ENCODE results near the gene ITGB1BP1. TPM values are rescaled to one million over a fixed set of nuclear protein-coding genes. Genes with fewer than 3 reads are reported as not detected.

The ITGB1BP1 gene
- total RNA-seq, 1 experiment from 2014 or later, result 95.1 TPM

- H3K4me3 ChIP-seq, result no peak overlapping the region
- H3K9me3 ChIP-seq, result no peaks in the 10 kb centered on the region
- no peak for DNase-seq
- peaks cover 45% of the 10 kb centered on the region for H3K36me3 ChIP-seq
- no peaks in the 10 kb centered on the region for H3K27me3 ChIP-seq
These were observed 49.9 kb downstream of the ITGB1BP1 start for GRCh38 chr2:9373476-9373875.

DNA sequence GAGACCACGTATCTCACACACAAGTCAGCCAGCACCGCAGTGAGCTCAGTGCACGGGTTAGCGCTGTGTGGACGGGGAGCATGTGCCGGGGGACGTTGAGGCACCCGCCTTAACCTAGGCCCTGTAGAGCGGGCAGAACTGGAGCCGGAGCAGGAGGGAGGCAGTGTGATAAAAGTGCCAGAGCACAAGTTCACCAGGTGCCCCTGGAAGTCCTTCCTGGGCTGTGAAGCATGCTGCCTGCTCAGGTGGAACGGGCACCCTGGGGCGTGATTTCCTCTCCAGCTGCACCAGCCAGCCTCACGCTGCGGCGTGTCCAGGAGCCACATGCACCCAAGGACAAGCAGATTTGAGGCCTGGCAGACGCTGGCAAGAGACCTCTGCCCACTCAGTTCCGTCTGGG is 50.3 kb downstream of the ITGB1BP1 start:
- H3K4me3 ChIP-seq, result no peak overlapping the region
- no peaks in the 10 kb centered on the region for H3K27me3 ChIP-seq
- no peaks in the 10 kb centered on the region for H3K9me3 ChIP-seq
- no peak for DNase-seq
- peaks cover 45% of the 10 kb centered on the region for H3K36me3 ChIP-seq

GRCh38 chr2:9370746-9371145 is 52.6 kb downstream of the ITGB1BP1 start:
- Histone ChIP-seq H3K4me3 (no peak overlapping the region), H3K36me3 (peaks cover 55% of the 10 kb centered on the region), H3K27me3 (no peaks in the 10 kb centered on the region), H3K9me3 (no peaks in the 10 kb centered on the region)
- no peak for DNase-seq

DNA sequence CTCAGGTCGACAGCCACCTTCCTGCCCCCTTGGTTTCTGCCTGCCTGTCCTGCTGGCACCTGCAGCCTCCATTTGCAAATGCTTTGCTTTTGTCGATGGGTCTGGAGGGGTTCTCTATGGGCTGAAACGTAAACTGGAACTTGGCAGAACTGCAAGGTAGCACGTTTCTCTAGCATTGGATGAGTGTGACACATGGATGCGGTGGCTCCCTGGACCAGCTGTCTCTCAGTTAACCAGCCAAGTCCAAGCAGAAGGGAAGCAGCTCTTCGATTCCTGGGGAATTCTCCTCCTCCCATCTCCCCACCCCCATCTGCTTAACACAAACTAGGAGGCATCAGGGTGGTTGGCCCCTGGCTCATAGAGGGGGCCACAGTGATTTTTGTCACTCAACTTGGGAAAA is 57.3 kb downstream of the ITGB1BP1 start:
- DNase-seq, result no peak
- peaks cover 65% of the 10 kb centered on the region for H3K36me3 ChIP-seq
- H3K4me3 ChIP-seq, result no peak overlapping the region
- H3K27me3 ChIP-seq, result no peaks in the 10 kb centered on the region
- no peaks in the 10 kb centered on the region for H3K9me3 ChIP-seq

GRCh38 chr2:9365498-9366019 is 57.8 kb downstream of the ITGB1BP1 start:
- peaks cover 70% of the 10 kb centered on the region for H3K36me3 ChIP-seq

DNA sequence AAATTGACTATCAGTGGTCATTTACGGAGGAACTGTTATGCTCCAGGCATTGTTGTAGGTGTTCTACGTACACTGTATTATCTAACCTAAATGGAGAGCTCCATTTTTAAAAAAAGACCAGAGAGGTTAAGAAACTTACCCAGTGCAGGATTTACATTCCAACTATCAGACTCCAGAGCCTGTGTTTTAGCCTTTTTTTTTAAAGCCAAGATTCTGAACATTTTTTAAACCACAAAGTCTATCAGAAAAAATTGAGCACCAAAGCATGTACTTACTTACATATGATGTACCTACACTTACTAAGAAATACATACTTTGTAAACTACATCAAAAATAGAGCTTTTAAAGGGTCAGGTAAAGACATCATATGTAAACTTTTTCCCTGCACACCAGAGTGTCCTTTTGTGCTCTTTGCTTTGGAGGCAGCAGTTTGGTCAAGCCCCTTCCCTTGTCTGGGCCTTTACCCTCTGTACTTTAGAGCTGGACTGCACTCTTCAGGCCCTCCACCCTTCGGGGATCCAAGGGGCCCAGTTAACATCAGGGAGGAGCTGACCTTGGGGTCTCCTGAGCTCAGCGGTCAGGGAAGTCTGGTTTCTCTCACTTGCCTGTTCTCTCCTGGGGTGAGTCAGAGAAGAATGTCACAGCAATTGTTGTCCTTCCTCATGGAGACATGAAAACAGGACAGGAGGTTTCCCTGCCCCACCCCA is 58.4 kb downstream of the ITGB1BP1 start:
- Histone ChIP-seq H3K36me3 (peaks cover 75% of the 10 kb centered on the region), H3K4me3 (no peak overlapping the region), H3K27me3 (no peaks in the 10 kb centered on the region), H3K9me3 (no peaks in the 10 kb centered on the region)
- DNase-seq, result no peak

More at GRCh38 chr2:9365498-9366019, 57.8 kb downstream of the ITGB1BP1 start:
- DNase-seq, result no peak
- Histone ChIP-seq H3K27me3 (no peaks in the 10 kb centered on the region), H3K4me3 (no peak overlapping the region), H3K9me3 (no peaks in the 10 kb centered on the region)

GRCh38 chr2:9364373-9364772 is 59.0 kb downstream of the ITGB1BP1 start:
- DNase-seq, result no peak
- no peaks in the 10 kb centered on the region for H3K9me3 ChIP-seq
- peaks cover 79% of the 10 kb centered on the region for H3K36me3 ChIP-seq
- no peak overlapping the region for H3K4me3 ChIP-seq
- H3K27me3 ChIP-seq, result no peaks in the 10 kb centered on the region

DNA sequence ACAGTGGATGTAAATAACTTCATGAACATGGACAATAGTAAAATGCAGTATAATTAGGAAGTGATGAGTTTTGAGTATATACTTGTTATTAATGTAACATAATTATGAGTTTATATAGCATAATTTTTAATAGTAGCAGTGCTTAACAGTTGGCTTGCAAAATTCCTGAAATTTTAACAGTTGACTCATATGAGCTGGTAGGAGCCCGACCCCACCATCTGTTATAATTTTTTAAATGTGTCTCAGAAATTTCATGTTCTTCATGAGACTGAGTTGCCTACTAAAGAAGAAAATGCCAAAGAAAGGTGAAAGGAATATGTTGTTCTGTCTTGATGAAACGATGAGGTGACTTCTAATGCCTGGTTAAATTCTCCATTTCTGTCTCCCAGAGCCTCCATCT is 62.6 kb downstream of the ITGB1BP1 start:
- Histone ChIP-seq H3K4me3 (no peak overlapping the region), H3K27me3 (no peaks in the 10 kb centered on the region), H3K9me3 (no peaks in the 10 kb centered on the region), H3K36me3 (peaks cover 87% of the 10 kb centered on the region)
- DNase-seq, result no peak

GRCh38 chr2:9360110-9360509 is 63.2 kb downstream of the ITGB1BP1 start:
- Histone ChIP-seq H3K36me3 (peaks cover 82% of the 10 kb centered on the region), H3K9me3 (no peaks in the 10 kb centered on the region), H3K27me3 (no peaks in the 10 kb centered on the region), H3K4me3 (no peak overlapping the region)
- no peak for DNase-seq

- no peak overlapping the region for H3K4me3 ChIP-seq
- peaks cover 78% of the 10 kb centered on the region for H3K36me3 ChIP-seq
- H3K9me3 ChIP-seq, result no peaks in the 10 kb centered on the region
- no peak for DNase-seq
- H3K27me3 ChIP-seq, result no peaks in the 10 kb centered on the region
These were observed 63.9 kb downstream of the ITGB1BP1 start for GRCh38 chr2:9359463-9359862.

DNA sequence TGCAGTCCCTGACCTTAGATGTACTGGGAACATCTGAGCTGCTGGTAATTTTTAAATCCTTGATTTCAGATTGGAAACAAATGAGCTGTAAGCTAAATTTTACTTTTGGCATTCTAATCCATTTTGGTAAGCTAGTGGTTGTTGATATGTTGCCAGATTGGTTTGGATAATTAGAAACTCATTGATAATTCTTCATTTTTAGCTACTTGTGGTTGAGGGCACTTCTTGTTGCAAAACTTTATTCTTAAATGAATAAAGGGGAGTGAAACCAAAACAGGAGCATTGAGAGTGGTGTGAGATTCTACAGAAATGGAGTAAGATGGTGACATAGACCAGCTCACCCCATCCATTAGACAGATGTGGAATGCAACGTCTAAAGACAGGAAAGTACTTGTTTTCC is 64.5 kb downstream of the ITGB1BP1 start:
- Histone ChIP-seq H3K9me3 (no peaks in the 10 kb centered on the region), H3K36me3 (peaks cover 76% of the 10 kb centered on the region), H3K27me3 (no peaks in the 10 kb centered on the region), H3K4me3 (no peak overlapping the region)
- no peak for DNase-seq

DNA sequence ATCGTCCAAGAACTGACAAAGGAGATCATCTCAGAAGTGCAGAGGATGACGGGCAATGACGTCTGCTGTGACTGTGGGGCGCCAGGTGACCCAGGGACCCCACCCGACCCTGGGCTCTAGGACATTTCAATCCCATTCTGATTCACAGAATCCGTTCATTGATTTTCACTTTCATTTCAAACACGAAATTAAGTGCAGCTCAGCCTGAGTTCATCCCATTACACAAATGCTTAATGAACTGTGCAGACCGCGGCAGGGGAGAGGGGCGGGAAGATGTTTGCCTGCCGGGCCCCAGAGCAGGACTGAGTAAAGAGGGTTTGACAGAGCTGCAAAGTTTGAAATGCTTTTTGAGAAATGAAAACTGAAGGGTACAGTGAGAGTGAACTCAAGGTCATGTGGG is 67.1 kb downstream of the ITGB1BP1 start:
- peaks cover 76% of the 10 kb centered on the region for H3K36me3 ChIP-seq
- no peaks in the 10 kb centered on the region for H3K27me3 ChIP-seq
- no peak for DNase-seq
- no peaks in the 10 kb centered on the region for H3K9me3 ChIP-seq
- H3K4me3 ChIP-seq, result no peak overlapping the region

DNA sequence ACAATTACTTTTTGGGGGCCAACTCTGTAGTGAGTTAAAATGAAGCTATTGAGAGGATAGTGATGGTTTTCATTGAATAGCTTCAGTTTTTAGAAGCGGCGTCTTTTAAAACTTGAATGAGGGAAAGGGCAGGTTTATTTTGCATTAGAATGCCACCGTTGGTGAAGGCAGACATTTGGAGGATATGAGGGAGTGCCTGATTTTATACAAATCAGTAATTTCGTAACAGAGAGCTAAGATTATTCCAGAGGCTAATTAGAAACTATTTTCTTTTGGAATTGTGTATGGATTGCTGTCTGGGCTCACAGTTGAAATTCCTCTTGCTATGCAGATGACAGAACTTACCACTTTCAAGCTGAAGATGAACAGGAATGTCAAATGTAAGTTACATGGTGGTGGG is 67.6 kb downstream of the ITGB1BP1 start:
- H3K36me3 ChIP-seq, result peaks cover 76% of the 10 kb centered on the region
- no peak for DNase-seq

DNA sequence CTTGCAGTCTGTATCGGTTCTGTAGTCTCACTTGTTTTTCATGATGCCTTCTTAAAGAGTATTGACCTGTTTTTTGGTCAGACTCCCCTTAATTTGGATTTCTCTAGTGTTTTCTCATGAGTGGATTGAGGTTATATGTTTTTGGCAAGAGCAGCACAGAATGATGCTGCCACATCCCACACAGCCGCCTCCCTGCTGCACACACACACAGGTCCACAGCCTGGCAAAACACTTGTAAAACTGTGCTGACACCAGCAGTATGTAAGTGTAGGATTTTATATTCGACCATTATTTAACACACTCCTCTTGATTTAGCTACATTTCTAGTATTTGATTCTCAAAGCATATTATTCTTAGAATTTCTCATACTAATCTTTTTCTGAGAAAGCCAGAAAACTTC is 68.1 kb downstream of the ITGB1BP1 start:
- Histone ChIP-seq H3K9me3 (no peaks in the 10 kb centered on the region), H3K36me3 (peaks cover 76% of the 10 kb centered on the region), H3K4me3 (no peak overlapping the region), H3K27me3 (no peaks in the 10 kb centered on the region)
- no peak for DNase-seq

More for the DNA sequence above, 67.6 kb downstream of the ITGB1BP1 start:
- Histone ChIP-seq H3K9me3 (no peaks in the 10 kb centered on the region), H3K4me3 (no peak overlapping the region), H3K27me3 (no peaks in the 10 kb centered on the region)

- no peak for DNase-seq
- no peaks in the 10 kb centered on the region for H3K27me3 ChIP-seq
- no peaks in the 10 kb centered on the region for H3K9me3 ChIP-seq
- H3K4me3 ChIP-seq, result no peak overlapping the region
- H3K36me3 ChIP-seq, result peaks cover 70% of the 10 kb centered on the region
These were observed 69.0 kb downstream of the ITGB1BP1 start for GRCh38 chr2:9354318-9354717.
